ENCODE data around the gene KCNH8. TPM values are rescaled to one million over a fixed set of nuclear protein-coding genes. Genes with fewer than 3 reads are reported as not detected.

Gene KCNH8
- total RNA-seq, 1 experiment from 2014 or later = 0.12 TPM

- Histone ChIP-seq H3K9ac (ENCODE audit: low read length) (no peak overlapping the region), H3K27ac (ENCODE audit: low read depth, low read length) (no peak overlapping the region), H3K4me3 (replicated peaks in 1 of 2; ENCODE audit: low read depth in 1 of 2, low read length in 2 of 2) (no peak overlapping the region), H3K36me3 (ENCODE audit: control insufficient read depth in 1 of 2, insufficient read depth in 2 of 2, low read length in 2 of 2) (no peaks in the 10 kb centered on the region), H3K9me3 (ENCODE audit: control insufficient read depth in 1 of 2, insufficient read depth in 1 of 2, low read depth in 1 of 2, low read length in 2 of 2) (peaks cover 0 to 4% of the 10 kb centered on the region in 2 experiments; a peak in 1 of 4 replicates), H3K4me1 (ENCODE audit: control insufficient read depth in 1 of 2, insufficient read depth in 2 of 2, low read length in 2 of 2) (no peaks in the 10 kb centered on the region), H3K79me2 (ENCODE audit: insufficient read depth, low read length) (no peaks in the 10 kb centered on the region), H3K4me2 (ENCODE audit: low read length) (no peak overlapping the region), H4K20me1 (ENCODE audit: insufficient read depth) (no peaks in the 10 kb centered on the region), H3K27me3 (ENCODE audit: insufficient read depth, low read length) (no peaks in the 10 kb centered on the region), H3K9me2 (ENCODE audit: insufficient read depth) (no peaks in the 10 kb centered on the region), H2AFZ (ENCODE audit: low read depth, low read length, poor library complexity, severe bottlenecking) (no peak overlapping the region)
- BruUV-seq (replicated peaks) = no TSS peak
- no peak for DNase-seq (ENCODE audit: low read depth, low spot score)
- TF ChIP-seq POLR2AphosphoS5 (IDR thresholded peaks at IDR 0.05; ENCODE audit: low read depth, low read length) = no peak
- TF ChIP-seq ELF1 (IDR thresholded peaks at IDR 0.05; ENCODE audit: borderline replicate concordance, low read depth) = no peak
- no peak for TF ChIP-seq CEBPB (IDR thresholded peaks at IDR 0.05; ENCODE audit: low read depth)
- TF ChIP-seq FOSL1 (IDR thresholded peaks at IDR 0.05; ENCODE audit: low read depth) = no peak
- no peak for TF ChIP-seq JUND (IDR thresholded peaks at IDR 0.05)
- no peak for TF ChIP-seq EGR1 (IDR thresholded peaks at IDR 0.05; ENCODE audit: low read depth)
- TF ChIP-seq TCF7L2 (IDR thresholded peaks at IDR 0.05; ENCODE audit: borderline replicate concordance, extremely low read depth, insufficient read depth, insufficient read length) = no peak
- no peak for TF ChIP-seq MAX (IDR thresholded peaks at IDR 0.05)
- no peak for TF ChIP-seq ATF3 (IDR thresholded peaks at IDR 0.05)
- no peak for TF ChIP-seq REST (IDR thresholded peaks at IDR 0.05; ENCODE audit: low read depth)
- TF ChIP-seq POLR2A (IDR thresholded peaks at IDR 0.05; ENCODE audit: borderline replicate concordance, extremely low read depth, insufficient read depth, insufficient read length) = no peak
- TF ChIP-seq RAD21 (IDR thresholded peaks at IDR 0.05; ENCODE audit: low read depth) = no peak
- no peak for TF ChIP-seq SRF (IDR thresholded peaks at IDR 0.05; ENCODE audit: low read depth)
- TF ChIP-seq ZNF274 (IDR thresholded peaks at IDR 0.05; ENCODE audit: low read depth, low read length) = no peak
- intact Hi-C loops (cut with micrococcal nuclease) = no loop called here
- no peak for ATAC-seq
- POLR2A ChIA-PET = no interaction called here
- CTCF ChIA-PET = no interaction called here
- RAD21 ChIA-PET (ENCODE audit: low non-redundant PET in 1 of 2, low total read pairs in 2 of 2, uncharacterized antibody in 2 of 2, unreplicated experiment in 2 of 2) = no interaction called here
These were observed 32.1 kb upstream of the KCNH8 start for GRCh38 chr3:19116239-19116638.

Measured in HCT116 (cell line).